ENCODE data around the gene GRIN3B. TPM values are rescaled to one million over a fixed set of nuclear protein-coding genes. Genes with fewer than 3 reads are reported as not detected.
A peak's percentile ranks its signal among the peaks of the same experiment; 100 is the strongest.

Gene GRIN3B
- total RNA-seq, 1 donor from 2014 or later: 0.95 TPM

- peaks cover 4% of the 10 kb centered on the region for H3K36me3 Mint-ChIP-seq (ENCODE audit: low read depth, unreplicated experiment)
- TF ChIP-seq, protein P1, sequence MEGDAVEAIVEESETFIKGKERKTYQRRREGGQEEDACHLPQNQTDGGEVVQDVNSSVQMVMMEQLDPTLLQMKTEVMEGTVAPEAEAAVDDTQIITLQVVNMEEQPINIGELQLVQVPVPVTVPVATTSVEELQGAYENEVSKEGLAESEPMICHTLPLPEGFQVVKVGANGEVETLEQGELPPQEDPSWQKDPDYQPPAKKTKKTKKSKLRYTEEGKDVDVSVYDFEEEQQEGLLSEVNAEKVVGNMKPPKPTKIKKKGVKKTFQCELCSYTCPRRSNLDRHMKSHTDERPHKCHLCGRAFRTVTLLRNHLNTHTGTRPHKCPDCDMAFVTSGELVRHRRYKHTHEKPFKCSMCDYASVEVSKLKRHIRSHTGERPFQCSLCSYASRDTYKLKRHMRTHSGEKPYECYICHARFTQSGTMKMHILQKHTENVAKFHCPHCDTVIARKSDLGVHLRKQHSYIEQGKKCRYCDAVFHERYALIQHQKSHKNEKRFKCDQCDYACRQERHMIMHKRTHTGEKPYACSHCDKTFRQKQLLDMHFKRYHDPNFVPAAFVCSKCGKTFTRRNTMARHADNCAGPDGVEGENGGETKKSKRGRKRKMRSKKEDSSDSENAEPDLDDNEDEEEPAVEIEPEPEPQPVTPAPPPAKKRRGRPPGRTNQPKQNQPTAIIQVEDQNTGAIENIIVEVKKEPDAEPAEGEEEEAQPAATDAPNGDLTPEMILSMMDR (IDR thresholded peaks at IDR 0.05; ENCODE audit: unreplicated experiment): no peak
- no peak for DNase-seq (ENCODE audit: low spot score)
- peaks cover 6% of the 10 kb centered on the region for H3K27me3 Mint-ChIP-seq (ENCODE audit: unreplicated experiment)
- H3K27ac Mint-ChIP-seq (ENCODE audit: unreplicated experiment): no peak overlapping the region
- H3K4me1 Mint-ChIP-seq (ENCODE audit: unreplicated experiment): no peaks in the 10 kb centered on the region
- H3K9me3 Mint-ChIP-seq (ENCODE audit: unreplicated experiment): no peaks in the 10 kb centered on the region
- H3K4me3 Mint-ChIP-seq (ENCODE audit: unreplicated experiment): no peak overlapping the region
These were observed 4.1 kb downstream of the GRIN3B start for GRCh38 chr19:1004204-1004802.

- Mint-ChIP-seq H3K9me3 (ENCODE audit: unreplicated experiment) (no peaks in the 10 kb centered on the region), H3K27me3 (ENCODE audit: unreplicated experiment) (peaks cover 4% of the 10 kb centered on the region), H3K4me1 (ENCODE audit: unreplicated experiment) (no peaks in the 10 kb centered on the region), H3K4me3 (ENCODE audit: unreplicated experiment) (peak overlapping the region; percentile 42), H3K36me3 (ENCODE audit: low read depth, unreplicated experiment) (peaks cover 4% of the 10 kb centered on the region), H3K27ac (ENCODE audit: unreplicated experiment) (no peak overlapping the region)
- DNase-seq (ENCODE audit: low spot score): no peak
- TF ChIP-seq, protein P1 (IDR thresholded peaks at IDR 0.05; ENCODE audit: unreplicated experiment): no peak
These were observed 4.8 kb downstream of the GRIN3B start for GRCh38 chr19:1004803-1005664.

DNA sequence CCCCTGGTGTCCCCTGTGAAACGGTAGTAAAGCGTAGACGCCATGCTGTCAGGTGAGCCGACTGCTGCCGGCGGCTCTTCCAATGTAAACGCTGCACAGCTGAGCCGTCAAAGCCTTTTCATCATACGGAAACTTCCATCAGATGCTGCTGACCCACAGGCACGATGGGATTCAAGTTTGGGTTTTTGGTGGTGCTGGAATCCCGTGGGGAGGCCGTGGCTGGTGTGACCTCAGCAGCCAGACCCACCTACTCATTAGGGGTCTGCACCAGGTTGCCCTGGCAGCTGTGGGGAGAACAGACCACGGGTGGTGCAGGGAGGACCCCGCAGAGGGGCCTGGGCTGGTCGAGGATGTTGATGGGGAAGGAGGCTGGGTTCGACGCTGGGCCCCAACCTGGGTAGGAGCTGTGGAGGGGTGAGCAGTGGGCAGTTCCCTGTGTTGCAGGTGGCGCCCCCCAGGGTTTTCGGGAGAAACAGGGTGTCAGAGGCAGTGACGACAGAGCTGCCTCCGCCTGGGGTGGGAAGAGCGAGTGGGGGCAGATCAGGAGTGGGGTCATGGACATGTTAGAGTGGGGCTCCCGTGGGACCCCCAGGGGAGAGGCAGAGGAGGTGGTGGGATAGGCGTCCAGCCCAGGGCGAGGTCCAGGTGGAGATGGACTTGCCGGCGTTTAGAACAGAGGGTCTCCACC lies 6.6 kb downstream of the GRIN3B start:
- TF ChIP-seq, protein P1 (IDR thresholded peaks at IDR 0.05; ENCODE audit: unreplicated experiment): no peak
- Mint-ChIP-seq H3K4me1 (ENCODE audit: unreplicated experiment) (no peaks in the 10 kb centered on the region), H3K4me3 (ENCODE audit: unreplicated experiment) (no peak overlapping the region), H3K27me3 (ENCODE audit: unreplicated experiment) (peaks cover 4% of the 10 kb centered on the region), H3K36me3 (ENCODE audit: low read depth, unreplicated experiment) (peaks cover 4% of the 10 kb centered on the region), H3K27ac (ENCODE audit: unreplicated experiment) (no peak overlapping the region), H3K9me3 (ENCODE audit: unreplicated experiment) (no peaks in the 10 kb centered on the region)
- DNase-seq (ENCODE audit: low spot score): no peak

- H3K9me3 Mint-ChIP-seq (ENCODE audit: unreplicated experiment): no peaks in the 10 kb centered on the region
- TF ChIP-seq, protein P1 (IDR thresholded peaks at IDR 0.05; ENCODE audit: unreplicated experiment): no peak
- DNase-seq (ENCODE audit: low spot score): no peak
- H3K36me3 Mint-ChIP-seq (ENCODE audit: low read depth, unreplicated experiment): peaks cover 2% of the 10 kb centered on the region
- H3K27me3 Mint-ChIP-seq (ENCODE audit: unreplicated experiment): peaks cover 3% of the 10 kb centered on the region
- H3K4me1 Mint-ChIP-seq (ENCODE audit: unreplicated experiment): no peaks in the 10 kb centered on the region
- no peak overlapping the region for H3K4me3 Mint-ChIP-seq (ENCODE audit: unreplicated experiment)
- no peak overlapping the region for H3K27ac Mint-ChIP-seq (ENCODE audit: unreplicated experiment)
These were observed 7.4 kb downstream of the GRIN3B start for GRCh38 chr19:1007399-1008251.

All from endothelial cell (in vitro differentiated cells).